Measurements from ENCODE around the gene PPFIA4.

DNA sequence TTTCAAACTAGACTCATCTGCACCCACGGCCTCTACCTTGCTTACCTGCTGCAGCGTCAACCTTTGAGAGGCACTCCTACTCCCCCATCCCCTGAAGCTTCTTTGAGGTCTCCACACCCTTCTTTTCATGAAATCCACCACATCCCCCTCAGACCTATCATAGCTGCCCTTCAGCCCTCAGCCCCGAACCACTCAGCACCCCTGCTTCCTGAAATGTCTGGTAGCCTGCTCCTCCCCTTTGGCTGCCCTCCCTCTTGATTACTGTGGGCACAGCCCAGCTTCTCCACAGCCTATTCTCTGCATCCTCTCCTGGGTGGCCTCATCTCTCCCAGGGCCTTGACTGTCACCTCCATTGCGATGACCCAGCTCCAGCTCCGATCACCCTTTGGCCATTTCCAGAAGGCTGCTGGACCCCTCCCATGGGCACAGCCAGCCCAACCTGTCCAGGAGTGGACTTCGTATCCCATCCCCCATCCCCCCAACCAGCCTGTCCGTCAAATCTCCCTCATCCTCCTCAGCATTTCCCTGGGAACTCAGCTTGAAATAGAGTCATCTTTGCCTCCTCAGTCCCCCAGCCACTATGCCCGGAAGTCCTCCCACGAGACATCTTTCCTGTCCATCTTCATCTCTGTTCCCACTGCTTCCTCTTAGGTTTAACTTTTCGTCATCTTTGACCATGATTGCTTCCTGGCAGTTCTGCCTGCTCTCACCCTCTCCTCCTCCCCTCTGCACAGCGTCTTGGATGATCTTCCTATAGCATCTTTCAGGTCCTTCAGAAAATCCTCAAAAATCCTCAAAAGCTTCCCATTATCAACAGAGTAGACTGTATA is 95.1 kb downstream of the PPFIA4 start:
- TF ChIP-seq, protein P1, sequence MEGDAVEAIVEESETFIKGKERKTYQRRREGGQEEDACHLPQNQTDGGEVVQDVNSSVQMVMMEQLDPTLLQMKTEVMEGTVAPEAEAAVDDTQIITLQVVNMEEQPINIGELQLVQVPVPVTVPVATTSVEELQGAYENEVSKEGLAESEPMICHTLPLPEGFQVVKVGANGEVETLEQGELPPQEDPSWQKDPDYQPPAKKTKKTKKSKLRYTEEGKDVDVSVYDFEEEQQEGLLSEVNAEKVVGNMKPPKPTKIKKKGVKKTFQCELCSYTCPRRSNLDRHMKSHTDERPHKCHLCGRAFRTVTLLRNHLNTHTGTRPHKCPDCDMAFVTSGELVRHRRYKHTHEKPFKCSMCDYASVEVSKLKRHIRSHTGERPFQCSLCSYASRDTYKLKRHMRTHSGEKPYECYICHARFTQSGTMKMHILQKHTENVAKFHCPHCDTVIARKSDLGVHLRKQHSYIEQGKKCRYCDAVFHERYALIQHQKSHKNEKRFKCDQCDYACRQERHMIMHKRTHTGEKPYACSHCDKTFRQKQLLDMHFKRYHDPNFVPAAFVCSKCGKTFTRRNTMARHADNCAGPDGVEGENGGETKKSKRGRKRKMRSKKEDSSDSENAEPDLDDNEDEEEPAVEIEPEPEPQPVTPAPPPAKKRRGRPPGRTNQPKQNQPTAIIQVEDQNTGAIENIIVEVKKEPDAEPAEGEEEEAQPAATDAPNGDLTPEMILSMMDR (optimal IDR thresholded peaks at IDR 0.05 in 1 of 3, IDR thresholded peaks at IDR 0.05 in 1 of 3, conservative IDR thresholded peaks at IDR 0.05 in 1 of 3; ENCODE audit: extremely low read depth in 1 of 3, insufficient read depth in 2 of 3, low read length in 3 of 3), result no peak
- no peak for TF ChIP-seq EZH2 (IDR thresholded peaks at IDR 0.05; ENCODE audit: low read length)
